SK-N-SH (cell line): ENCODE data around the gene IL18.

ENCODE experiments used
- CTCF ChIP-seq: fragments of 200-600 bp; sonication (generic); IDR thresholded peaks from 2 replicates; pipeline ENCODE4 v1.6.1; 2017; ENCODE audit warnings: antibody characterized with exemption, mild to moderate bottlenecking, moderate library complexity
- EZH2phosphoT487 ChIP-seq: fragments of 200-600 bp; sonication (generic); IDR thresholded peaks from 2 replicates; pipeline ENCODE4 v1.6.1; 2017; ENCODE audit warnings: low read depth, mixed run types, mild to moderate bottlenecking, antibody characterized with exemption, moderate library complexity, borderline replicate concordance
- POLR2AphosphoS5 ChIP-seq: IDR thresholded peaks from 2 replicates; pipeline ENCODE4 v1.6.1; 2012; ENCODE audit warnings: low read depth, low read length
- RAD21 ChIP-seq: IDR thresholded peaks from 2 replicates; pipeline ENCODE4 v1.6.1; 2012; ENCODE audit warnings: mild to moderate bottlenecking, low read length
- RXRA ChIP-seq: IDR thresholded peaks from 2 replicates; pipeline ENCODE4 v1.4.0; 2012; ENCODE audit warnings: low read depth, mild to moderate bottlenecking, borderline replicate concordance
- SIN3A ChIP-seq: IDR thresholded peaks from 2 replicates; pipeline ENCODE4 v1.6.1; 2012; ENCODE audit warnings: low read depth, mild to moderate bottlenecking, low read length, moderate library complexity, borderline replicate concordance

DNA sequence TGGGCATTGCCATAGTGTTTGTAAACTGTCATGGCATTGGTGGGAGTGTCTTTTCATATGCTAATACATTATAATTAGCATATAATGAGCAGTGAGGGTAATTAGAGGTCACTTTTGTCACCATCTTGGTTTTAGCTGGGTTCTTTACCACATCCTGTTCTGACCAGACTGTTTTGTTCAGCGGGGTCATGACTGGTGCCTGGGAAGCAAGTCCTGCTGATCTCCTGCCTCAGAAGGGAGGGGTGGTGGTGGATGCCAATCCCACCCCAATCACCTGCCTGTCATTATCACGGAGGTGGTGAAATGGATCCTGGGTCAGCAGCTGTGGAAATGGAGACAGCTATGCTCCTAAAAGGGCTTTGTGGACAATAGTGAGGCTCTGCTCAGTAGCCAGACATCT lies 31.2 kb downstream of the IL18 start:
- no peak for TF ChIP-seq POLR2AphosphoS5
- no peak for TF ChIP-seq CTCF
- TF ChIP-seq SIN3A = no peak
- TF ChIP-seq RAD21 = no peak
- TF ChIP-seq EZH2phosphoT487 = no peak
- no peak for TF ChIP-seq RXRA
